OCI-LY7 (cell line): ENCODE results near the gene CRYBG1. TPM values are rescaled to one million over a fixed set of nuclear protein-coding genes. Genes with fewer than 3 reads are reported as not detected.

ENCODE experiments used
- BruUV-seq: library from RNA; stranded (reverse); fragments of 400-500 nt; replicated peaks from 2 replicates; lab custom pipeline; 2021; lab: Mats Ljungman, UMichigan
- CTCF ChIA-PET: fragments of 300-600 bp; sonication (Branson Sonifier 250); formaldehyde crosslinking; loops from one replicate; lab custom pipeline; 2022; ENCODE audit warnings: antibody characterized with exemption; ENCODE audit not compliant: unreplicated experiment; lab: Charles Lee
- POLR2A ChIA-PET: fragments of 300-600 bp; sonication (Branson Sonifier 250); formaldehyde crosslinking; loops from one replicate; lab custom pipeline; 2022; ENCODE audit warnings: antibody characterized with exemption; lab: Charles Lee
- DNase-seq: peaks from one replicate; pipeline ENCODE4 v3.0.0-alpha.2; 2015; ENCODE audit warnings: low spot score
- H2AFZ ChIP-seq: fragments of 200-600 bp; sonication (generic), shearing (Covaris generic); 2 replicates; pipeline ENCODE4 v1.6.1; 2014; ENCODE audit warnings: mild to moderate bottlenecking, antibody characterized with exemption, low read length, moderate library complexity
- H3K27ac ChIP-seq: fragments of 200-600 bp; sonication (generic); 2 replicates; pipeline ENCODE4 v1.5.1; 2014; ENCODE audit warnings: mixed run types, low read depth, mild to moderate bottlenecking, moderate library complexity, low read length, inconsistent platforms; ENCODE audit not compliant: poor library complexity, severe bottlenecking
- H3K36me3 ChIP-seq: fragments of 200-600 bp; sonication (generic); 2 replicates; pipeline ENCODE4 v1.6.1; 2014; ENCODE audit warnings: mild to moderate bottlenecking, antibody characterized with exemption, low read length, moderate library complexity, mixed read lengths; ENCODE audit not compliant: insufficient read depth
- H3K4me1 ChIP-seq: fragments of 200-600 bp; sonication (generic); 2 replicates; pipeline ENCODE4 v1.5.1; 2014; ENCODE audit warnings: mild to moderate bottlenecking, low read length; ENCODE audit not compliant: insufficient read depth, poor library complexity, severe bottlenecking
- H3K4me2 ChIP-seq: fragments of 200-600 bp; sonication (generic); 2 replicates; pipeline ENCODE4 v1.6.1; 2014; ENCODE audit warnings: mild to moderate bottlenecking, low read length
- H3K4me3 ChIP-seq: fragments of 200-600 bp; sonication (generic); 2 replicates; pipeline ENCODE4 v1.5.1; 2014; ENCODE audit warnings: mild to moderate bottlenecking, low read depth, low read length; ENCODE audit not compliant: poor library complexity, severe bottlenecking
- H3K79me2 ChIP-seq: fragments of 200-600 bp; sonication (generic); 2 replicates; pipeline ENCODE4 v1.6.1; 2016; ENCODE audit warnings: low read depth, mild to moderate bottlenecking, low read length, moderate library complexity, mixed read lengths; ENCODE audit not compliant: insufficient read depth
- H3K9me2 ChIP-seq: fragments of 200-600 bp; sonication (generic); 2 replicates; pipeline ENCODE4 v1.6.1; 2016; ENCODE audit warnings: mild to moderate bottlenecking, low read length, mixed read lengths; ENCODE audit not compliant: insufficient read depth
- H3K9me3 ChIP-seq: fragments of 200-600 bp; sonication (generic); 2 replicates; pipeline ENCODE4 v1.6.1; 2014; ENCODE audit warnings: mild to moderate bottlenecking, mixed run types, low read length, mixed read lengths
- H4K20me1 ChIP-seq: fragments of 200-600 bp; sonication (generic); 2 replicates; pipeline ENCODE4 v1.6.1; 2014; ENCODE audit warnings: mild to moderate bottlenecking, antibody characterized with exemption, low read length, moderate library complexity, mixed read lengths; ENCODE audit not compliant: insufficient read depth
- CTCF ChIP-seq: fragments of 200-600 bp; sonication (generic); conservative IDR thresholded peaks from 2 replicates; pipeline ENCODE4 v1.5.1; 2014; ENCODE audit warnings: mild to moderate bottlenecking, antibody characterized with exemption, low read length, moderate library complexity, mixed read lengths
- EZH2phosphoT487 ChIP-seq: fragments of 200-600 bp; sonication (generic); IDR thresholded peaks from 2 replicates; pipeline ENCODE4 v1.6.1; 2018; ENCODE audit warnings: low read depth, borderline replicate concordance, mild to moderate bottlenecking, mixed run types, antibody characterized with exemption, low read length, moderate library complexity, mixed read lengths
- intact Hi-C: fragments of 100-400 bp; cut with micrococcal nuclease; formaldehyde crosslinking; loops from one replicate; pipeline ENCODE4 v1.10.0; 2022; ENCODE audit not compliant: unreplicated experiment
- small RNA-seq: library from RNA; depleted of rRNA; stranded (forward); fragments of <200 nt; gene quantifications from one replicate; pipeline ENCODE3, GENCODE V24; 2014
- total RNA-seq, 2 experiments: library from RNA; depleted of rRNA in 1 of 2; stranded (reverse); fragments of >200 nt in 1 of 2; shearing (Covaris generic) in 1 of 2; gene quantifications; 2 replicates each; pipeline ENCODE4 v1.2.3, GENCODE V29; 2014 to 2022

CRYBG1 gene
- total RNA-seq, 2 experiments from 2014 or later: 41.7 to 66.2 TPM

DNA sequence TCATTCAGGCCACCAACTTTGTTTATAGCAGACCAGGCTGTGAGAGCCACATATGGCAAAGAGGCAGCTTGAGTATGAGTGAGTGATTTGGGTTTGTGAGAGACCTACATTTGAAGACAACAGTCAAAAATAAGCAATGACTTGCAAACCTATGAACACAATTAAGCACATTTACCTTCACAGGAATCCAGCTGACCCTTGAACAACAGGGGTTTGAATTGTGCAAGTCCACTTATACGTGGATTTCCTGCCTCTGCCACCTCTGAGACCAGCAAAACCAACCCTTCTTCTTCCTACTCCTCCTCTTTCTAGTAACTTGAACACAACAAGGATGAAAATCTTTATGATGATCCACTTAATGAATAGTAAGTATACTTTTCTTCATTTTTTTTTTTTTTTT lies 258.7 kb downstream of the CRYBG1 start:
- ChIA-PET CTCF (no interaction called here), POLR2A (interaction anchor here (0.7 to 14.6 kb wide), 5 partner anchors 10 to 456 kb away, joined by 3 to 295 read pairs (median 4); partner anchors contain the start of genes QRSL1 and RTN4IP1)
- BruUV-seq: no TSS peak
- Histone ChIP-seq H3K9me2 (no peaks in the 10 kb centered on the region; the same call in 1 of the 2 replicates), H4K20me1 (no peaks in the 10 kb centered on the region), H3K4me2 (no peak overlapping the region), H3K4me3 (no peak overlapping the region), H2AFZ (no peak overlapping the region), H3K79me2 (peaks cover 49% of the 10 kb centered on the region; the same call in 1 of the 2 replicates), H3K4me1 (peaks cover 51% of the 10 kb centered on the region), H3K9me3 (peaks cover 17% of the 10 kb centered on the region; the same call in 1 of the 2 replicates), H3K27ac (peak overlapping the region; percentile 22), H3K36me3 (peaks cover 88% of the 10 kb centered on the region)
- no peak for TF ChIP-seq CTCF
- no peak for TF ChIP-seq EZH2phosphoT487
- DNase-seq: no peak
- intact Hi-C loops: no loop called here

DNA sequence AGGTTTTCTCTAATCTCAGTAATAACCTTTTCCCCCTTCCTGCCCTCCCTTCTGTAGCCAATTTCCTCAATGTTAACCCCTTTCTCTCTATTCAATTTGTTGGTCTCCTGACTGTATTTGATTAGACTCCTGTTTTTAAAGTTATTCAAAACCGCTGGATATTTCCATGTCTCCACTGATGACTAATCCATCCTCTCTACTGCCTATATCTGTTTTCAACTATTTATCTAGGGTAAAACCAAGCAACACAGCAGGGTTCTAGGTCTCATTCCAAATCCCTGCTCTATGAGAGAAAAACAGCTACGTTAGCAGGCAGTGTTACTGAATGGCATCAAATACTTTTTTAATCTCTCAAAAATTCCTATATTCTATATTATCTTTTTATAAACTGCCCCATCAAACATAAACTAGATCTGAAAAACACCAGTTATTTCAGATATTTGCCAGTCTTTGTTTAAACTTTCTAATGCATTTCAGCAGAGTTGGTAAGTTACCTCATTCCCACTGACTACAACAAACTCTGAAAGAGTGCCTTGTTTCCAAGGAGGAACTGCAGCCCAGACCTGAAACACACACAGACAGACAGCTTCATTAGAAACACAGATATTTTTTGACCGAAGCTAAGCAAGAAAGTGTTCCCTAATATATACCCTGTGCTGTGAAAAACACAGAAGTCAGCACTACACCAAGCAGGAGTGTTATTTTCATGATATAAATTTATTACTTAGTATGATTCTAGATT lies 260.6 kb downstream of the CRYBG1 start:
- TSS peak; percentile 13 for BruUV-seq
- CTCF ChIA-PET: no interaction called here
- H3K4me3 ChIP-seq: no peak overlapping the region
- POLR2A ChIA-PET: interaction anchor here (0.7 to 14.6 kb wide), 5 partner anchors 10 to 591 kb away, joined by 3 to 295 read pairs (median 3); partner anchors contain the start of genes QRSL1 and RTN4IP1
- DNase-seq: no peak
- peaks cover 17% of the 10 kb centered on the region; the same call in 1 of the 2 replicates for H3K9me3 ChIP-seq
- peaks cover 46% of the 10 kb centered on the region for H3K4me1 ChIP-seq
- H2AFZ ChIP-seq: no peak overlapping the region
- TF ChIP-seq EZH2phosphoT487: no peak
- no peak for TF ChIP-seq CTCF
- no peaks in the 10 kb centered on the region; the same call in 1 of the 2 replicates for H3K9me2 ChIP-seq
- no peak overlapping the region for H3K4me2 ChIP-seq
- no peaks in the 10 kb centered on the region for H4K20me1 ChIP-seq
- H3K36me3 ChIP-seq: peaks cover 73% of the 10 kb centered on the region
- intact Hi-C loops: no loop called here
- H3K27ac ChIP-seq: no peak overlapping the region
- peaks cover 53% of the 10 kb centered on the region for H3K79me2 ChIP-seq

Small RNA genes lying within 50 kb of the gene (small RNA-seq; reads per million reads assigned to genes)
- gene RF00019: not detected
- 0.31 reads per million for gene RNA5SP211
- gene RNU6-527P: not detected

Other genes with a start within 250 kb of the CRYBG1 start
- gene ATG5, start 35.0 kb upstream of the CRYBG1 start, total RNA-seq (2014; rRNA removed; shearing (Covaris generic)): 18.8 and 20.6 TPM in 2 replicates
- gene ATG5, start 35.0 kb upstream of the CRYBG1 start, total RNA-seq (2022): 30.0 and 31.1 TPM in 2 replicates